HL-60/S4 treated with retinoic acid at 250 ng/mL for 4 days and 3 days (cell line): ENCODE measurements around the gene NLK.

Experiments
- in situ Hi-C: fragments of 300-500 bp; cut with MboI; formaldehyde crosslinking; loops from 2 replicates; pipeline ENCODE4 v1.7.0; 2022; ENCODE audit warnings: low sequenced_read_pairs

NLK gene

GRCh38 chr17:28105501-28105900 lies 63.0 kb downstream of the NLK start:
- in situ Hi-C loops = no loop called here

GRCh38 chr17:28110184-28110583 lies 67.7 kb downstream of the NLK start:
- in situ Hi-C loops = no loop called here

GRCh38 chr17:28112181-28112580 lies 69.7 kb downstream of the NLK start:
- in situ Hi-C loops = no loop called here

GRCh38 chr17:28112606-28113005 lies 70.1 kb downstream of the NLK start:
- in situ Hi-C loops = no loop called here

- in situ Hi-C loops = no loop called here
These were observed 70.8 kb downstream of the NLK start for GRCh38 chr17:28113269-28113668.

- in situ Hi-C loops = no loop called here
These were observed 72.6 kb downstream of the NLK start for GRCh38 chr17:28115046-28115445.

GRCh38 chr17:28117304-28117703 lies 74.8 kb downstream of the NLK start:
- in situ Hi-C loops = no loop called here

- in situ Hi-C loops = no loop called here
These were observed 75.9 kb downstream of the NLK start for GRCh38 chr17:28118362-28118761.

GRCh38 chr17:28119046-28119445 lies 76.6 kb downstream of the NLK start:
- in situ Hi-C loops = no loop called here

- in situ Hi-C loops = no loop called here
These were observed 77.1 kb downstream of the NLK start for GRCh38 chr17:28119560-28119959.

GRCh38 chr17:28120766-28121165 lies 78.3 kb downstream of the NLK start:
- in situ Hi-C loops = no loop called here

- in situ Hi-C loops = no loop called here
These were observed 82.5 kb downstream of the NLK start for GRCh38 chr17:28124962-28125361.

GRCh38 chr17:28125526-28126378 lies 83.3 kb downstream of the NLK start:
- in situ Hi-C loops = no loop called here

- in situ Hi-C loops = no loop called here
These were observed 84.7 kb downstream of the NLK start for GRCh38 chr17:28127196-28127595.

- in situ Hi-C loops = no loop called here
These were observed 86.3 kb downstream of the NLK start for GRCh38 chr17:28128779-28129178.

GRCh38 chr17:28130472-28130871 lies 88.0 kb downstream of the NLK start:
- in situ Hi-C loops = no loop called here

GRCh38 chr17:28131599-28131998 lies 89.1 kb downstream of the NLK start:
- in situ Hi-C loops = no loop called here

GRCh38 chr17:28133562-28133970 lies 91.1 kb downstream of the NLK start:
- in situ Hi-C loops = no loop called here

GRCh38 chr17:28136923-28137322 lies 94.4 kb downstream of the NLK start:
- in situ Hi-C loops = no loop called here

GRCh38 chr17:28139822-28140221 lies 97.3 kb downstream of the NLK start:
- in situ Hi-C loops = no loop called here

- in situ Hi-C loops = no loop called here
These were observed 98.8 kb downstream of the NLK start for GRCh38 chr17:28141313-28141712.

- in situ Hi-C loops = no loop called here
These were observed 99.3 kb downstream of the NLK start for GRCh38 chr17:28141773-28142172.

GRCh38 chr17:28142305-28142704 lies 99.8 kb downstream of the NLK start:
- in situ Hi-C loops = no loop called here
